GM12878 (cell line): ENCODE measurements around the gene TNRC6C. TPM values are rescaled to one million over a fixed set of nuclear protein-coding genes. Genes with fewer than 3 reads are reported as not detected.

ENCODE experiments used
- ATAC-seq: fragments of 200-7000 bp; cut with Tn5 transposase; 3 replicates; pipeline ENCODE4 v1.9.1; 2020; ENCODE audit warnings: mild to moderate bottlenecking, moderate library complexity
- BruUV-seq: library from RNA; stranded (reverse); fragments of 400-500 nt; replicated peaks from 2 replicates; lab custom pipeline; 2021; lab: Mats Ljungman, UMichigan
- CTCF ChIA-PET: fragments of 300-600 bp; sonication (Branson Sonifier 250); formaldehyde crosslinking; extraction: SDS; loops from one replicate; lab custom pipeline; 2021; ENCODE audit warnings: inconsistent platforms; lab: Yijun Ruan, JAX
- POLR2A ChIA-PET: fragments of 350-600 bp; formaldehyde crosslinking; extraction: SDS; loops from one replicate; lab custom pipeline; 2021; ENCODE audit warnings: inconsistent platforms; lab: Charles Lee
- RAD21 ChIA-PET: fragments of 300-600 bp; sonication (Branson Sonifier 250); formaldehyde crosslinking; loops from one replicate; lab custom pipeline; 2023; ENCODE audit warnings: antibody characterized with exemption; ENCODE audit not compliant: unreplicated experiment; lab: Charles Lee
- SMC1A ChIA-PET: fragments of 300-600 bp; sonication (Branson Sonifier 250); formaldehyde crosslinking; loops from one replicate; lab custom pipeline; 2023; ENCODE audit not compliant: unreplicated experiment, uncharacterized antibody; lab: Charles Lee
- DNase-seq: peaks from one replicate; pipeline ENCODE4 v3.0.0-alpha.2; 2011; ENCODE audit warnings: low read depth, low spot score
- FAIRE-seq: peaks from 3 replicates; lab custom pipeline; 2011; peaks lifted over from hg19 to GRCh38; lab: Jason Lieb, UNC
- H2AFZ ChIP-seq: 2 replicates; pipeline ENCODE4 v1.6.0; 2011; ENCODE audit warnings: low read depth, low read length, control low read depth; ENCODE audit not compliant: control insufficient read depth
- H3K27ac ChIP-seq: 2 replicates; pipeline ENCODE4 v1.5.1; 2011; ENCODE audit warnings: control low read depth; ENCODE audit not compliant: control insufficient read depth, insufficient read depth
- H3K27me3 ChIP-seq, 2 experiments: replicated peaks in 1 of 2; 2 replicates each; pipeline versions ENCODE4 v1.6.0 to v1.6.1; 2011; ENCODE audit warnings: low read length in 1 of 2; ENCODE audit not compliant: control insufficient read depth in 2 of 2, insufficient read depth in 2 of 2
- H3K36me3 ChIP-seq, 2 experiments: 2 replicates each; pipeline ENCODE4 v1.5.1; 2011; ENCODE audit warnings: low read length in 1 of 2; ENCODE audit not compliant: control insufficient read depth in 2 of 2, insufficient read depth in 2 of 2
- H3K4me1 ChIP-seq: 2 replicates; pipeline ENCODE4 v1.6.1; 2011; ENCODE audit warnings: mild to moderate bottlenecking, low read length, moderate library complexity, mixed read lengths; ENCODE audit not compliant: control insufficient read depth, insufficient read depth
- H3K4me2 ChIP-seq: 2 replicates; pipeline ENCODE4 v1.6.0; 2011; ENCODE audit warnings: control low read depth; ENCODE audit not compliant: control insufficient read depth, insufficient read depth
- H3K4me3 ChIP-seq: fragments of 200-600 bp; sonication (generic); 2 replicates; pipeline ENCODE4 v1.5.1; 2016
- H3K79me2 ChIP-seq: 2 replicates; pipeline ENCODE4 v1.6.0; 2011; ENCODE audit warnings: low read length; ENCODE audit not compliant: control insufficient read depth, insufficient read depth
- H3K9ac ChIP-seq: 2 replicates; pipeline ENCODE4 v1.8.0; 2011; ENCODE audit warnings: low read length, control low read depth, mixed read lengths; ENCODE audit not compliant: control insufficient read depth, insufficient read depth
- H3K9me3 ChIP-seq: replicated peaks from 3 replicates; pipeline ENCODE4 v1.5.1; 2011; ENCODE audit warnings: mild to moderate bottlenecking, low read length; ENCODE audit not compliant: control insufficient read depth, insufficient read depth
- H4K20me1 ChIP-seq: 2 replicates; pipeline ENCODE4 v1.6.0; 2011; ENCODE audit not compliant: control insufficient read depth, insufficient read depth
- BACH1 ChIP-seq: fragments of 450-650 bp; IDR thresholded peaks from 2 replicates; pipeline ENCODE4 v1.6.1; 2017; ENCODE audit warnings: mild to moderate bottlenecking, borderline replicate concordance
- ELK1 ChIP-seq: IDR thresholded peaks from 2 replicates; pipeline ENCODE4 v1.6.1; 2012; ENCODE audit warnings: low read depth, low read length, improper control_type of control experiment
- FOS ChIP-seq: IDR thresholded peaks from 3 replicates; pipeline ENCODE4 v1.6.1; 2011; ENCODE audit warnings: borderline replicate concordance; ENCODE audit not compliant: insufficient read length; ENCODE audit errors: extremely low read depth
- HDAC2 ChIP-seq: fragments of 200-600 bp; sonication (generic); IDR thresholded peaks from 2 replicates; pipeline ENCODE4 v1.6.1; 2017
- MTA2 ChIP-seq: fragments of 450-650 bp; IDR thresholded peaks from 2 replicates; pipeline ENCODE4 v1.6.1; 2016; ENCODE audit warnings: low read depth, mild to moderate bottlenecking, moderate library complexity
- MXI1 ChIP-seq: fragments of 150-350 bp; IDR thresholded peaks from 2 replicates; pipeline ENCODE4 v1.6.1; 2011; ENCODE audit warnings: low read depth, mild to moderate bottlenecking, inconsistent platforms, low read length, improper control_type of control experiment
- NBN ChIP-seq: fragments of 450-650 bp; IDR thresholded peaks from 2 replicates; pipeline ENCODE4 v1.6.1; 2016
- PAX8 ChIP-seq: fragments of 450-650 bp; IDR thresholded peaks from 2 replicates; pipeline ENCODE4 v1.6.1; 2017; ENCODE audit warnings: mild to moderate bottlenecking, moderate library complexity
- PBX3 ChIP-seq: IDR thresholded peaks from 2 replicates; pipeline ENCODE4 v1.6.1; 2011; ENCODE audit warnings: mild to moderate bottlenecking, low read depth, low read length, moderate library complexity; ENCODE audit not compliant: insufficient replicate concordance
- POLR2A ChIP-seq: IDR thresholded peaks from 2 replicates; pipeline ENCODE4 v1.6.1; 2011; ENCODE audit warnings: low read depth, mild to moderate bottlenecking, low read length
- POLR2AphosphoS5 ChIP-seq: IDR thresholded peaks from 2 replicates; pipeline ENCODE4 v1.6.1; 2011; ENCODE audit warnings: mild to moderate bottlenecking, low read length, inconsistent platforms
- RBBP5 ChIP-seq: fragments of 200-600 bp; sonication (generic); conservative IDR thresholded peaks from 2 replicates; pipeline ENCODE4 v1.6.1; 2016
- SMAD5 ChIP-seq: IDR thresholded peaks from 2 replicates; pipeline ENCODE4 v1.6.1; 2016; ENCODE audit warnings: antibody characterized with exemption, low read depth
- SMARCA5 ChIP-seq: fragments of 450-650 bp; IDR thresholded peaks from 2 replicates; pipeline ENCODE4 v1.6.1; 2017; ENCODE audit warnings: mild to moderate bottlenecking
- SREBF2 ChIP-seq: IDR thresholded peaks from 2 replicates; pipeline ENCODE4 v1.6.1; 2012; ENCODE audit warnings: mild to moderate bottlenecking, low read length
- SRF ChIP-seq, 2 experiments: IDR thresholded peaks; 2 replicates each; pipeline ENCODE4 v1.6.1; 2011; ENCODE audit warnings: low read depth in 2 of 2, low read length in 2 of 2, mild to moderate bottlenecking in 1 of 2, moderate library complexity in 1 of 2
- USF2 ChIP-seq: IDR thresholded peaks from 2 replicates; pipeline ENCODE4 v1.6.1; 2011; ENCODE audit warnings: low read depth, low read length, improper control_type of control experiment, borderline replicate concordance
- ZNF217 ChIP-seq: fragments of 450-650 bp; IDR thresholded peaks from 2 replicates; pipeline ENCODE4 v1.6.1; 2017; ENCODE audit warnings: antibody characterized with exemption, mild to moderate bottlenecking
- WGBS: methylation state at CpG from one replicate; pipeline ENCODE4 v1.1.6; 2016; ENCODE audit warnings: low lambda C conversion rate; ENCODE audit not compliant: insufficient replicate concordance, insufficient coverage; ENCODE audit errors: missing lambda C conversion rate; 5-methylcytosine and 5-hydroxymethylcytosine counted together
- in situ Hi-C: fragments of 300-500 bp; cut with MboI; formaldehyde crosslinking; loops from 9 replicates; pipeline ENCODE4 v1.14.3; 2018; ENCODE audit warnings: mixed read lengths
- intact Hi-C: fragments of 100-400 bp; cut with micrococcal nuclease; formaldehyde crosslinking; loops from one replicate; pipeline ENCODE4 v1.14.2; 2022; ENCODE audit not compliant: unreplicated experiment
- polyA plus RNA-seq, 11 experiments: library from polyadenylated mRNA; depleted of rRNA in 4 of 11; unstranded in 6 of 11; stranded (reverse) in 5 of 11; fragments of >200 nt; fragmentation: Nextera tagmentation in 4 of 11; fragmentation: Illumina TruSeq in 1 of 11; extraction: Ambion mirVana in 4 of 11; extraction: Trizol in 1 of 11; gene quantifications; 1 replicate in 1 of 11; 2 replicates in 10 of 11; pipeline versions ENCODE4 v1.2.1 to v1.2.3, GENCODE V29; 2011 to 2016; ENCODE audit warnings: inconsistent platforms in 2 of 11, missing spikeins in 2 of 11, low read depth in 1 of 11
- total RNA-seq, 4 experiments: library from RNA; depleted of rRNA in 3 of 4; stranded (reverse); fragments of >200 nt in 3 of 4; fragmentation: Illumina TruSeq in 1 of 4; extraction: Trizol in 1 of 4; gene quantifications; 2 replicates each; pipeline versions ENCODE4 v1.2.1 to v1.2.3, GENCODE V29; 2013 to 2021
- TF ChIP-seq, protein P1 (sequence below): fragments of 450-650 bp; IDR thresholded peaks from 2 replicates; pipeline ENCODE4 v1.6.1; 2017; ENCODE audit warnings: antibody characterized with exemption, mild to moderate bottlenecking, moderate library complexity

The TNRC6C gene
- total and polyA plus RNA-seq, 10 of the 15 experiments (the other 5 are each of a cell fraction or from before 2014, with no cell fraction given), result 0.40 to 6.1 (median 0.96) TPM

DNA sequence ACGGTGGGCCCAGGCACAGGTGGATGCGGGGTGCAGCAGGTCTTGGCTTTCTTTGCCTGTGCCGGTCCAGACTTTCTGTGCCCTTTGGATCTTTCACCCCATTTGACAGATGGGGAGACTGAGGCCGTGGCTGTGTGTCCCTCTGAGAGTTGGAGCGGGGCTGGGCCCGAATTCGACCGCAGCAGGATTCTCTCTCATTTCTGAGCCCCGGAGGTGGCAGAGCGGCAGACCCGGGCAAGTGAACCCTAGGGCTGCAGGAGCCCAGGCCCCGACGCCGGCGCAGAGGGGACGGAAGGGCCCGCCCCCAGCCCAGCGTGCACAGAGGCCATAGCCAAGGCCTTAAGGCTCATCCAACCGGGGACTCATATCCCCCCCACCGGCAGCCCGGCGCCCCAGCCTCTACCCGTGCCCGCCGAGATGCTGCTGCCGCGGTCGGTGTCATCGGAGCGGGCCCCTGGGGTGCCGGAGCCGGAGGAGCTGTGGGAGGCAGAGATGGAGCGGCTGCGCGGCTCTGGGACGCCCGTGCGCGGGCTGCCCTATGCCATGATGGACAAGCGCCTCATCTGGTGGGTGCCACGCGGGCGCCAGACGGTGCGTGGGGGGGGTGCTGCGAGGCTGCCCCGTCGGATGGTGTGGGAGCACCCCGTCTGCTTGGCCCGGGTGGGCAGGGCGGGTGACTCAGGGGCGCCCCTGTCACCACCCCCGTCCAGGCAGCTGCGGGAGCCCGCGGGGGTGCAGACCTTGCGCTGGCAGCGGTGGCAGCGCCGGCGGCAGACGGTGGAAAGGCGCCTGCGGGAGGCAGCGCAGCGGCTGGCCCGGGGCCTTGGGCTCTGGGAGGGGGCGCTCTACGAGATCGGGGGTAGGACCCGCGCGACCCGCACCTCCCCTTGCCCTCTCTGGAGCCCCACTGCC lies 172.9 kb downstream of the TNRC6C start:
- ATAC-seq, result peak; percentile 23
- TF ChIP-seq NBN (no peak), ZNF217 (0 out of 2 replicates have a peak, but pooled peaks have one; percentile 40), RBBP5 (no peak), SRF (IDR thresholded peaks at IDR 0.05; ENCODE audit: low read depth in 2 of 2, low read length in 2 of 2) (no peak), PBX3 (peak; percentile 1), MXI1 (no peak; the same call in 1 of the 2 replicates), USF2 (no peak), FOS (no peak), ELK1 (no peak), SMAD5 (no peak), BACH1 (no peak; the same call in 1 of the 2 replicates), SMARCA5 (no peak), HDAC2 (no peak), MTA2 (no peak), POLR2AphosphoS5 (peak; percentile 73), SREBF2 (no peak), POLR2A (peak; percentile 0), PAX8 (no peak)
- TF ChIP-seq, protein P1, sequence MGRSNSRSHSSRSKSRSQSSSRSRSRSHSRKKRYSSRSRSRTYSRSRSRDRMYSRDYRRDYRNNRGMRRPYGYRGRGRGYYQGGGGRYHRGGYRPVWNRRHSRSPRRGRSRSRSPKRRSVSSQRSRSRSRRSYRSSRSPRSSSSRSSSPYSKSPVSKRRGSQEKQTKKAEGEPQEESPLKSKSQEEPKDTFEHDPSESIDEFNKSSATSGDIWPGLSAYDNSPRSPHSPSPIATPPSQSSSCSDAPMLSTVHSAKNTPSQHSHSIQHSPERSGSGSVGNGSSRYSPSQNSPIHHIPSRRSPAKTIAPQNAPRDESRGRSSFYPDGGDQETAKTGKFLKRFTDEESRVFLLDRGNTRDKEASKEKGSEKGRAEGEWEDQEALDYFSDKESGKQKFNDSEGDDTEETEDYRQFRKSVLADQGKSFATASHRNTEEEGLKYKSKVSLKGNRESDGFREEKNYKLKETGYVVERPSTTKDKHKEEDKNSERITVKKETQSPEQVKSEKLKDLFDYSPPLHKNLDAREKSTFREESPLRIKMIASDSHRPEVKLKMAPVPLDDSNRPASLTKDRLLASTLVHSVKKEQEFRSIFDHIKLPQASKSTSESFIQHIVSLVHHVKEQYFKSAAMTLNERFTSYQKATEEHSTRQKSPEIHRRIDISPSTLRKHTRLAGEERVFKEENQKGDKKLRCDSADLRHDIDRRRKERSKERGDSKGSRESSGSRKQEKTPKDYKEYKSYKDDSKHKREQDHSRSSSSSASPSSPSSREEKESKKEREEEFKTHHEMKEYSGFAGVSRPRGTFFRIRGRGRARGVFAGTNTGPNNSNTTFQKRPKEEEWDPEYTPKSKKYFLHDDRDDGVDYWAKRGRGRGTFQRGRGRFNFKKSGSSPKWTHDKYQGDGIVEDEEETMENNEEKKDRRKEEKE, result no peak

More for the DNA sequence above, 172.9 kb downstream of the TNRC6C start:
- Histone ChIP-seq H3K27ac (peak overlapping the region; percentile 93), H3K4me3 (peak overlapping the region; percentile 94), H3K9me3 (no peaks in the 10 kb centered on the region), H3K36me3 (peaks cover 13 to 14% of the 10 kb centered on the region in 2 experiments; a peak in 3 of 4 replicates), H3K27me3 (no peaks in the 10 kb centered on the region), H4K20me1 (no peaks in the 10 kb centered on the region), H3K9ac (peak overlapping the region; percentile 86), H2AFZ (no peak overlapping the region), H3K79me2 (peaks cover 87% of the 10 kb centered on the region), H3K4me1 (peaks cover 54% of the 10 kb centered on the region), H3K4me2 (peak overlapping the region; percentile 96)
- ChIA-PET POLR2A (interaction anchor here (0.5 to 8.0 kb wide), 14 partner anchors 11 to 685 kb away, joined by 3 to 85 read pairs (median 4); partner anchors contain the start of genes SYNGR2 and TNRC6C), SMC1A (no interaction called here), RAD21 (interaction anchor here (0.6 to 1.8 kb wide), 15 partner anchors 11 to 989 kb away, joined by 3 to 10 read pairs (median 4); no protein-coding TSS in a partner anchor), CTCF (interaction anchor here (1.3 to 12.7 kb wide), 6 partner anchors 18 to 119 kb away, joined by 4 to 132 read pairs (median 8); no protein-coding TSS in a partner anchor)
- in situ Hi-C loops, result no loop called here
- BruUV-seq, result TSS peak; percentile 48
- DNase-seq (no peak), FAIRE-seq (no peak)
- intact Hi-C loops, result no loop called here
- 1% methylated on average over 63 of the region's 74 CpGs for WGBS
